Mesenchymal stem cell (in vitro differentiated cells and primary cell): ENCODE measurements around the gene PROCA1.

Experiments used
- DNase-seq: peaks from one replicate; pipeline ENCODE4 v3.0.0-alpha.2; 2013
- H2AFZ ChIP-seq: one replicate; pipeline ENCODE4 v1.6.1; 2013; ENCODE audit warnings: low read depth, mild to moderate bottlenecking, control low read depth, inconsistent platforms, low read length, moderate library complexity
- H2AK5ac ChIP-seq: 2 replicates; pipeline ENCODE4 v1.6.1; 2013; ENCODE audit warnings: low read length, moderate library complexity, mild to moderate bottlenecking, inconsistent platforms; ENCODE audit not compliant: severe bottlenecking
- H2BK120ac ChIP-seq: one replicate; pipeline ENCODE4 v1.6.1; 2013; ENCODE audit warnings: low read depth, mild to moderate bottlenecking, inconsistent platforms, low read length, moderate library complexity
- H2BK12ac ChIP-seq, 2 experiments: one replicate each; pipeline ENCODE4 v1.6.1; 2013; ENCODE audit warnings: inconsistent platforms in 2 of 2, low read length in 2 of 2, mild to moderate bottlenecking in 2 of 2, moderate library complexity in 2 of 2, control low read depth in 1 of 2
- H2BK15ac ChIP-seq: one replicate; pipeline ENCODE4 v1.6.1; 2013; ENCODE audit warnings: mild to moderate bottlenecking, low read depth, inconsistent platforms; ENCODE audit not compliant: poor library complexity, severe bottlenecking
- H2BK5ac ChIP-seq: 2 replicates; pipeline ENCODE4 v1.6.1; 2013; ENCODE audit warnings: low read depth, mild to moderate bottlenecking, low read length, control low read depth, inconsistent platforms; ENCODE audit not compliant: poor library complexity, severe bottlenecking
- H3K14ac ChIP-seq, 2 experiments: one replicate each; pipeline ENCODE4 v1.6.1; 2013; ENCODE audit warnings: inconsistent platforms in 2 of 2, low read length in 2 of 2, control low read depth in 1 of 2, mild to moderate bottlenecking in 1 of 2, moderate library complexity in 1 of 2
- H3K18ac ChIP-seq, 2 experiments: one replicate each; pipeline ENCODE4 v1.6.1; 2013; ENCODE audit warnings: inconsistent platforms in 2 of 2, low read length in 2 of 2, control low read depth in 1 of 2, low read depth in 1 of 2, mild to moderate bottlenecking in 1 of 2
- H3K23ac ChIP-seq, 2 experiments: one replicate each; pipeline ENCODE4 v1.6.1; 2013; ENCODE audit warnings: inconsistent platforms in 2 of 2, low read length in 2 of 2, mild to moderate bottlenecking in 2 of 2, moderate library complexity in 2 of 2, control low read depth in 1 of 2
- H3K27ac ChIP-seq: 2 replicates; pipeline ENCODE4 v1.5.1; 2013; ENCODE audit warnings: mild to moderate bottlenecking, moderate library complexity, low read length, control low read depth, inconsistent platforms; ENCODE audit not compliant: poor library complexity, severe bottlenecking
- H3K27me3 ChIP-seq, 2 experiments: 2 replicates each; pipeline versions ENCODE4 v1.6.1 to v1.7.0; 2013; ENCODE audit warnings: low read length in 2 of 2, mild to moderate bottlenecking in 2 of 2, moderate library complexity in 2 of 2, control low read depth in 1 of 2, inconsistent platforms in 1 of 2; ENCODE audit not compliant: control insufficient read depth in 1 of 2, insufficient read depth in 1 of 2
- H3K36me3 ChIP-seq, 2 experiments: 2 replicates each; pipeline versions ENCODE4 v1.6.1 to v1.7.0; 2013; ENCODE audit warnings: low read length in 2 of 2, control low read depth in 1 of 2, inconsistent platforms in 1 of 2, low read depth in 1 of 2, mild to moderate bottlenecking in 1 of 2; ENCODE audit not compliant: insufficient read depth in 2 of 2, control insufficient read depth in 1 of 2
- H3K4ac ChIP-seq, 2 experiments: one replicate each; pipeline ENCODE4 v1.6.1; 2013; ENCODE audit warnings: inconsistent platforms in 2 of 2, low read length in 2 of 2, mild to moderate bottlenecking in 2 of 2, moderate library complexity in 2 of 2, control low read depth in 1 of 2, low read depth in 1 of 2
- H3K4me1 ChIP-seq: 2 replicates; pipeline ENCODE4 v1.6.1; 2013; ENCODE audit warnings: low read depth, low read length, control low read depth; ENCODE audit not compliant: control insufficient read depth, insufficient read depth
- H3K4me2 ChIP-seq: 2 replicates; pipeline ENCODE4 v1.6.1; 2013; ENCODE audit warnings: low read length, mild to moderate bottlenecking, inconsistent platforms; ENCODE audit not compliant: poor library complexity, severe bottlenecking
- H3K4me3 ChIP-seq, 2 experiments: 2 replicates each; pipeline versions ENCODE4 v1.5.1 to v1.7.0; 2013; ENCODE audit warnings: low read length in 2 of 2, mild to moderate bottlenecking in 2 of 2, control low read depth in 1 of 2, low read depth in 1 of 2; ENCODE audit not compliant: insufficient read depth in 1 of 2
- H3K79me1 ChIP-seq: replicated peaks from 2 replicates; pipeline ENCODE4 v1.6.1; 2013; ENCODE audit warnings: mild to moderate bottlenecking, control low read depth, low read length, inconsistent platforms; ENCODE audit not compliant: poor library complexity, severe bottlenecking
- H3K9ac ChIP-seq: 2 replicates; pipeline ENCODE4 v1.7.0; 2013; ENCODE audit warnings: mild to moderate bottlenecking, low read length, moderate library complexity
- H3K9me3 ChIP-seq: 2 replicates; pipeline ENCODE4 v1.7.0; 2013; ENCODE audit warnings: mild to moderate bottlenecking, low read length; ENCODE audit not compliant: control insufficient read depth
- H4K8ac ChIP-seq: one replicate; pipeline ENCODE4 v1.6.1; 2013; ENCODE audit warnings: inconsistent platforms, mild to moderate bottlenecking, low read length, moderate library complexity
- H4K91ac ChIP-seq: one replicate; pipeline ENCODE4 v1.6.1; 2013; ENCODE audit warnings: mild to moderate bottlenecking, low read length, inconsistent platforms
- WGBS: methylation state at CpG from one replicate; pipeline ENCODE4 v1.1.7; 2013; ENCODE audit warnings: mixed read lengths; 5-methylcytosine and 5-hydroxymethylcytosine counted together

Gene PROCA1

GRCh38 chr17:28747801-28748750 lies 36.4 kb upstream of the PROCA1 start:
- H3K9me3 ChIP-seq: no peaks in the 10 kb centered on the region
- DNase-seq: no peak
- no peak overlapping the region for H3K4ac ChIP-seq
- H3K4me3 ChIP-seq: no peak overlapping the region
- H3K14ac ChIP-seq: no peak overlapping the region
- H2BK120ac ChIP-seq: no peak overlapping the region
- peak overlapping the region; percentile 8 for H3K27ac ChIP-seq
- no peak overlapping the region for H2BK15ac ChIP-seq
- H4K8ac ChIP-seq: no peak overlapping the region
- H3K9ac ChIP-seq: peak overlapping the region; percentile 29
- H3K36me3 ChIP-seq: peaks cover 57 to 69% of the 10 kb centered on the region in 2 experiments
- H3K23ac ChIP-seq: no peak overlapping the region
- H3K27me3 ChIP-seq: no peaks in the 10 kb centered on the region
- 97% methylated on average over 18 of the region's 18 CpGs for WGBS
- H2AFZ ChIP-seq: no peak overlapping the region
- H2BK5ac ChIP-seq: no peak overlapping the region
- peaks cover 43% of the 10 kb centered on the region for H3K4me1 ChIP-seq
- peaks cover 10% of the 10 kb centered on the region for H3K79me1 ChIP-seq
- no peak overlapping the region for H2AK5ac ChIP-seq
- H4K91ac ChIP-seq: no peak overlapping the region
- peak overlapping the region in 1 of 2 experiments; percentile 21 for H3K18ac ChIP-seq
- no peak overlapping the region for H3K4me2 ChIP-seq
- H2BK12ac ChIP-seq: no peak overlapping the region

- H2AK5ac ChIP-seq: no peak overlapping the region
- H4K91ac ChIP-seq: no peak overlapping the region
- 82% methylated on average over 7 of the region's 7 CpGs for WGBS
- no peak overlapping the region for H2BK120ac ChIP-seq
- H2BK12ac ChIP-seq: no peak overlapping the region
- H3K4me3 ChIP-seq: no peak overlapping the region
- H3K18ac ChIP-seq: no peak overlapping the region
- H3K79me1 ChIP-seq: peaks cover 7% of the 10 kb centered on the region
- H3K4ac ChIP-seq: no peak overlapping the region
- no peak for DNase-seq
- peaks cover 53 to 62% of the 10 kb centered on the region in 2 experiments for H3K36me3 ChIP-seq
- no peak overlapping the region for H3K23ac ChIP-seq
- H3K4me2 ChIP-seq: peak overlapping the region; percentile 56
- H2BK15ac ChIP-seq: peak overlapping the region; percentile 30
- H3K14ac ChIP-seq: peak overlapping the region in 1 of 2 experiments; percentile 29
- no peak overlapping the region for H4K8ac ChIP-seq
- peak overlapping the region; percentile 99 for H3K9ac ChIP-seq
- no peak overlapping the region for H2BK5ac ChIP-seq
- peaks cover 46% of the 10 kb centered on the region for H3K4me1 ChIP-seq
- H3K27me3 ChIP-seq: no peaks in the 10 kb centered on the region
- H3K9me3 ChIP-seq: no peaks in the 10 kb centered on the region
- H3K27ac ChIP-seq: peak overlapping the region; percentile 17
- no peak overlapping the region for H2AFZ ChIP-seq
Observed at GRCh38 chr17:28747051-28747691, 35.5 kb upstream of the PROCA1 start.

- WGBS: 54% methylated on average over 4 of the region's 5 CpGs
- Histone ChIP-seq H3K9me3 (no peaks in the 10 kb centered on the region), H3K18ac (no peak overlapping the region), H3K27me3 (no peaks in the 10 kb centered on the region), H2BK120ac (no peak overlapping the region), H4K8ac (no peak overlapping the region), H3K4me2 (peak overlapping the region; percentile 56), H3K9ac (peak overlapping the region; percentile 99), H2BK15ac (peak overlapping the region; percentile 30), H3K4me1 (peaks cover 49% of the 10 kb centered on the region), H2AFZ (no peak overlapping the region), H3K27ac (peak overlapping the region; percentile 85), H3K23ac (no peak overlapping the region), H3K4ac (no peak overlapping the region), H3K79me1 (peaks cover 9% of the 10 kb centered on the region), H2BK12ac (peak overlapping the region in 1 of 2 experiments; percentile 31), H3K36me3 (peaks cover 48 to 56% of the 10 kb centered on the region in 2 experiments), H2AK5ac (peak overlapping the region; percentile 12), H2BK5ac (no peak overlapping the region), H3K4me3 (peak overlapping the region; percentile 27 to 89), H4K91ac (no peak overlapping the region), H3K14ac (peak overlapping the region in 1 of 2 experiments; percentile 22)
- DNase-seq: no peak
Observed at GRCh38 chr17:28746611-28747050, 34.9 kb upstream of the PROCA1 start.
